ENCODE data around the gene PRKD2.

Gene PRKD2

DNA sequence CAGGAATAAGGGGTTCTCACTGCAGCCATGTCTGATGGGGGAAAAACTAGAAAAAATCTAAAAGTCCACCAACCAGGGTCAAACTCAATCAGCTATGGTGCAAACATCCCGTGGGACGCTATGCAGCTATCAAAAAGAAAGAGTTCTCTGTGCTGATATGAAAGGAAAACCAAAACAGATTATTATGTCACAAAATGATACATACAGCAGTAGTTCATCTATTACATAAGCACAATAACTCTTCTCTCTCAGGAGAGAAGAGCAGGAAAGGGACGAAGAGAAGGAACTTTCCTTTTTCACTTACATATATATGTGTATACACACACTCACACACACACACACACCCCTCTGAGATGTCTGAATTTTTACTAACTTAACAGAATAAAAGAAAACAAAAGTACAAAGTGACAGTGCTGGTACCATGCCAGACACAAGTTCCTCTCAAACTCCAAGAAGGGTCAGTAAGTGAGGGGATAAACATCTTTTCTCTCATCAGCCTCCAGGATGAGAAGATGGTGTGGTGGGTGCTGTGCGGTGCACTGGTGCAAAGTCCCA, 26.1 kb upstream of the PRKD2 start:
- no peak for DNase-seq (ENCODE audit: low read depth, low spot score)

DNA sequence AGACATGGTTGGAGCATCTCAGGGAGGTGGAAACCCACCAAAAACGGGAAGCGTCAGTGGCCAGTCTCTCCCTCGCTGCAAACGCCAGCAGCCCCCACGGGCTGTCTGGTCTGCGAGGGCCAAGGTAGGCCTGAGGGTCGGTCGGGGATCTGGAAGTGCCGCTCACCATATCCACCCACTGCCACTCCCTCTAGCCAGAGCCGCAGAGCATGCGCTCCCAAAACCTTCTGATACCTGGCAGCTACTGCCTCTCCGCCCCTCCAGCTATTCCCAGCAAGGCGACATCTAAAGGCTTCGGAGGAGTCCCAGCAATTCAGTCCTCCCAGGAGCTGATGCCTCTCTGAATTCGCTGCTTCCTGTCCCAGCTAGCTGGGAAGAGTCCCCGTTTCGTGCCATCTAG, 24.5 kb upstream of the PRKD2 start:
- no peak for DNase-seq (ENCODE audit: low read depth, low spot score)

- no peak for DNase-seq (ENCODE audit: low read depth, low spot score)
Observed at GRCh38 chr19:46739290-46739771, 22.4 kb upstream of the PRKD2 start.

- no peak for DNase-seq (ENCODE audit: low read depth, low spot score)
Observed at GRCh38 chr19:46737761-46738171, 20.9 kb upstream of the PRKD2 start.

DNA sequence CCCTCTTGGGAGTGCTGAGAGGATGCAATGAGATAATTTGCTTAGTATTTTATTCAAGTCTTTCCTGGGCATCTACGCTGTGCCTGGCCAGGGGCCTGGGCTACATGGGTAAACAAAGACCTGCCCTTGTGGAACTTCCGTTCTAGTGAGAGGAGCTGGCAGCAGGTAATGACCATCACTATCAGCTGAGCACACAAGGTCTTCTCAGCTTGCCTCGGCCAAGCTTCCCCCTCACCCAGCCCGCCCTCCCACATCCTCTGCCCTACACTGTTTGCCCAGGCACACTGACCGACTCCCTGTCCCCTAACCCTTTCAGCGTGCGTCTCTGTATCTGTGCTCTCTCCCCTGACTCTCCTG, 20.4 kb upstream of the PRKD2 start:
- no peak for DNase-seq (ENCODE audit: low read depth, low spot score)

- no peak for DNase-seq (ENCODE audit: low read depth, low spot score)
Observed at GRCh38 chr19:46736531-46737297, 19.8 kb upstream of the PRKD2 start.

DNA sequence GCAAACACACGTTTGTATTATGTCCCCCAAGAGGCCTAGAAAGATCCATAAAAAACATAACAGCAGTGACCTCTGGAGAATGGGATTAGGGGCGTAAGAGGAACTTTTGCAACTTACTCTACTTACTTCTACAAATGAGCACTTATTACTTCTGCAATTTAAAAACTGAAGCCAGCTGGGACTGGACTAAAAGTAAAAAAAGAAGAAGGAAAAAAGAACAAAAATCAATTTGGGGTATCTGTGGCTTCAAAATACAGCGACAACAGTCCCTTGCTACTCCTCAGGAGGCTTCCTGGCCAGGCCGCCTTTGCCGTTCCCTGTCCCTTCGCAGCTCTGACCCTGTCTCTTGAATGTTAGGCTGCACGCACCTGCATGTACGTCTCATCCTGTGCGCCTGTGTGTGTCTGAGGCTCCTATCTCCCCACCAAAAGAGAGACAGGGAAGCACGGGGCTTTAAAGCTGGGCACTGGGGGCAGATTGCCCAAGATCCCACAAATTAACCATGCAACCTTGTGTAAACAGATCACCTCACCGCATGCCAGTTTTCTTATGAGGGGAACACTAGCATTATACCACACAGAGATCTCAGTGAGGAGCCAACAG, 16.9 kb upstream of the PRKD2 start:
- no peak for DNase-seq (ENCODE audit: low read depth, low spot score)

GRCh38 chr19:46732966-46733689, 16.2 kb upstream of the PRKD2 start:
- no peak for DNase-seq (ENCODE audit: low read depth, low spot score)

DNA sequence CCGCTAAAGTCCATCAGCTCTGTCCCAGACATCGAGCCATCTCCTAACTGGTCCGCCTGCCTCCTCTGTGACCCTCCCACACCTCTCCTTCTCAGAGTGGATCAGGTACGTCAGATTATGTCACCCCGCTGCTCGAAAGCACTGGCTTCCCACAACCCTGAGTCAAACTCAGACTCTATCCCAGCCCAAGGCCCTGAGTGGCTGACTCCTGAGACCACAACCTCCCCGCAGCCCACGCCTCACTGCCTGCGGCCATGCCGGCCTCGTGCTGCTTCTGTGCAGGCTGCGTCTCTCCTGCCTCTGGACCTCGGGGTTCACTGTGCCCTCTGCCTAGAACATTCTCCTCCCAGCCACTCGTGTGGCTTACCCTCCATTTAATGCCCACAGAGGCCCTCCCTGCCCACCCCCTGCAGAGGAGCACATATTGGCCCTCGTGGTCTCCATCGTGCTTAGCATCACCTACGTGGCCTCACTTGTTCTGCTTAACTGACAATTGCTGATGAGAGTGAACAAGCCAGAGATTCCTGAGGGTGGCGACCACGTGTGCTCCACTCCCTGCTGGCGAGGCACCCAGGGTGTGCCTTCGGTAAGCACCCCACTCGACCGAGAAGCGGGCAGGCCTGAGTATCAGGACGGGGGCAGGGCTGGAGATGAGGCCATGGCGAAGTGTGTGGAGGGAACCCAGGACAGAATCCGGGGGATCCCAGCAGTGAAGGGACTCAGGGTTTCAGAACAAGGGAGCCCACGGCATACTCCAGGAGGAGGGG, 15.4 kb upstream of the PRKD2 start:
- no peak for DNase-seq (ENCODE audit: low read depth, low spot score)

DNA sequence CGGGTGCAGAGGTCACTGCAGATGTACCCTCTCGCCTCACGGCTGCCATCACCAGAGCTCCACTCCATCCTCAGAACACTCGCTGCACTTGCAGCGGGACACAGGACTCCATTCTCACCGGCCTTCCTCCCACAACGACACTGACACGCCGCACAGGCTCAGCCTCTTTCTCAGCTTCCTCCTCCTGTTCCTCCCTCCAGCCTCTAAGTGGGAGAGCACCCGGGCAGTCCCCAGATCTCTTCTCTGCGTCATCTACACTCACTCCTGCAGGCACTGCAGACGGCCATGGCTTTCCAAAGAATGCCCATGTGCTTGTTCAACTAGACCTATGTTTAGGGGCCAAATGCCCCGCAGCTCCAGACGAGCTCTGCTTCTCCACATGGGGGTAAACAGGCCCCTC, 14.7 kb upstream of the PRKD2 start:
- DNase-seq (ENCODE audit: low read depth, low spot score) = no peak

- DNase-seq (ENCODE audit: low read depth, low spot score) = no peak
Observed at GRCh38 chr19:46731007-46731501, 14.1 kb upstream of the PRKD2 start.

GRCh38 chr19:46730595-46730994, 13.7 kb upstream of the PRKD2 start:
- DNase-seq (ENCODE audit: low read depth, low spot score) = no peak

DNA sequence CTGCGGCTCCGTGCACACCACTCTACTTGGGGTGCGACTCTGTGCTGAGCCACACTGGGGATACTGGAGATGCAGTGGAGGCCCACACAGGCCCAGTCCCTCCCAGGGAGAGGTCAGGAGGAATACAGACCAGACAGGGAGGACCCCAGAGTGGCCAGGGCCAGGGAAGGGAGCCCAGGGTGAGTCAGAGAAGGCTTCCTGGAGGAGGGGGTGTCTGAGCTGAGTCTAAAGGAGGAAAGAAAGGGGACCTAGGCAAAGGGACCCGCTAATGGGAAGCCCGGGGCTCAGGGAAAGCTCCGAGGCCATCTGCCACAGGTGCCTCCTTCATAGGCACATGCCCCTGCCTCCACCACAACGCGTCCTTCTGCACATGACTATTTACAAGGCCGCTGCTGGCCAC, 13.3 kb upstream of the PRKD2 start:
- no peak for DNase-seq (ENCODE audit: low read depth, low spot score)

DNA sequence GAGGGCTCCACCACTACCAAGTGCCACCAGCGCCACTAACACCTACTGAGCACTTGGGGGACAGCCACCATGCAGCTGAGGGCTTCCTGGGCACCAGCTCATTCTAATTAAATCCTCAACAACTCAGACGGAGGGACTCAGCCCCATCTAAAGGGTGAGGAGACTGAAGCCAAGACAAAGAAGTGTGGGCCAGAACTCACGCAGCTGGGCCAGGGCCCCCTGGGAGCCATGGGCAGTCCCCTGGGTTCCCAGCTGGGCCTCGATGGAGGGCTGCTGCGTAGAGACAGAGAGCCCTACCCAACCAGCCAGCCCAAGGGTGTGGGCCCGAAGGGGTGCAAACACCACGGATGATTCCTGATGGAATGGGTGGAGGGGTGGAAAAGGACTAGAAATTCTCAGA, 12.8 kb upstream of the PRKD2 start:
- DNase-seq (ENCODE audit: low read depth, low spot score) = no peak

DNA sequence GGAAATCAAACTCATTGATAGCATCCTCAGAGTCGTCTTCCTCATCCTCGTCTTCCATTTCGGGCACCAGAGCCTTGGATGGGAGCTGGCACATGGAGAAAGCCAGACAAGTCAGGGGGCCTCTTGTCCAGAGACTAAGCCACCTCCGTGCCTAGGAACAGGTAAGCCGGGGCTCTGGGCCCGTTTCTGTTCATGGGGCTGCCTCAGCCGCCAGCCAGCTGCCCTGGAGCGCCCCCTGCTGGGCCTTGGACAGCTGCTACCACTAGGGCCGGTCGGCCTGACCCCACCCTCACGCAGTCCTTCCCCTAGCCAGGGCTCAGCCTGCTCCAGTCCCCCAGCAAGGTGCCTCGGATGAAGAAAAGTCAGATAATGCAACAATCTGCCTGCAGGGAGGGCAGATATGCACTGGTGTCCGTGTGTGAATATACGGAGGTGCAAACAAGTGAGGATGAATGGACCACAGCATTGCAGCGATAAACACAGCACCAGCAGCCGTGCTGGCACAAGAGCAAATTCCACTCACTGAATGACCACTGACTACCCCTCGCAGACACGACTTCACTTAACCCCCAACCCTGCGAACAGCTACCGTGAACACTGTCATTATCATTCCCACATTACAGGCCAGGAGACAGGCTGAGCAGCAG, 11.9 kb upstream of the PRKD2 start:
- DNase-seq (ENCODE audit: low read depth, low spot score) = peak; percentile 59

- DNase-seq (ENCODE audit: low read depth, low spot score) = no peak
Observed at GRCh38 chr19:46728208-46728607, 11.3 kb upstream of the PRKD2 start.

GRCh38 chr19:46727757-46728156, 10.8 kb upstream of the PRKD2 start:
- DNase-seq (ENCODE audit: low read depth, low spot score) = no peak

DNA sequence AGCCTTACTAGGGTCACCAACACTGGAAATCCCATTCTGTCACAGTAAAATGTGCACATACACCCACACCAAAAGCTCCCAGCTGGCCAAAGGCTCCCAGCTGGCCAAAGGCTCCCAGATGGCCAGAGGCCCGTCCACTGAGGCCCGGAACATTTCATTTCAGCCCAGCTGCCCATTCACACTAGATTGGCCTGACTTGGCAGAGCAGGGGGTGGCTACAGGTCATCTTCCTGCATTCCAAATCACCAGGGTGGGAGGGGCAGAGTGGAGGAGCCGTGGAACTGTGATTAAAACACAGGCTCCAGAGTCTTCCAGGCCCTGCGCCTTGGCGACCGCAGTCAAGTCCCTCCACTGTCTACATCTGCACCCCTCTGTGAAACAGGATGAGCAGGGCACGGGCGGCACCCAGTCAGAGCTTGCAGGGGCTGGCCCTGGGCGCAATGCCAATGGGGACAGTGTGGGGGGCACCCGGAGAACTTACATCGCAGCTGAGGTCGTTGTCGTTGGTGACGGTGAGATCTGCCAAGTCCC, 10.1 kb upstream of the PRKD2 start:
- no peak for DNase-seq (ENCODE audit: low read depth, low spot score)

DNA sequence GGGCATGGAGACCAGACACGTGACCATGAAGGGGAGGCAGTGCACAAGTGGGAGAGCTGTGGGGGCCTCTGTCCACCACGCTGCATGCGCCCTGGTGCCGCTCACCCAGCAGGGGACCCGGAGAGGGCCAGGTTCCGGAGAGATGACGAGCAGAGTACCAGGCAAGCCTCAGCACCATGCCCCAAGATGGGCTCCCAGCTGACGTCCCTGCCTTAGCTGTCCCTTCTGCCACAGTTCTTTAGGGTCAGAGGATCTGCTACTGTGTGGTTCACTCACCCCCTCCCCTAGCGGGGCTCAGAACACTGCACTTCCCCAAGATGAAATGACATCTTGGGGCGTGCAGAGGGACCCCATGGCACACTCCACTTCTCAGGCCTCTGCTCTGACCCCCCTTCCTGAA, 9.6 kb upstream of the PRKD2 start:
- DNase-seq (ENCODE audit: low read depth, low spot score) = no peak

- no peak for DNase-seq (ENCODE audit: low read depth, low spot score)
Observed at GRCh38 chr19:46725859-46726393, 9.0 kb upstream of the PRKD2 start.

Data from activated naive CD8-positive, alpha-beta T cell treated with anti-CD3 and anti-CD28 coated beads, Interleukin-2, amount 50 U/mL, for 16 hours (primary cell).